Measurements from ENCODE around the gene CD300C.
"Not testable (repeated sequence)": the region's sequence is repeated elsewhere in the genome, so short reads cannot be mapped to it uniquely, and the experiment has no call there.

Gene CD300C

DNA sequence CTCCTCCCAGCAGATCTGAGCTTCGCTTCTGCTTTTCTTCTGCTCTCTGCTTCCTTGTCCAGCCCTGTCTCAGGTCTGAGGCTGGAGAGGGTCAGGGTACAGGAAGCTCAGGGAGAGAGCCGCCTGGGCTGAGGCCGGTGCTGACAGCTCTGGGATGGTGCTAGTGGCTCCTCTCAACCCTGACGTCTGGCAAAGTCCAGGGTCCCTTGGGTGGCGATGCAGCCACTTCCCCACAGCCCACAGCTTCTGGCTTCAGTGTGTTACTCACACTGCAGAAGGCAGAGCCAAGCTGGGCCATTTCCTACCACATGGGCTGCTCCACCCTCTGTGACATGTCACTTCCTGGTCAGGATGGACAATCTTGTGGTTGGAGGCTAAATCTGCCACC is at the start of gene CD300C:
TSS of gene CD300C (minus strand) at position 273 of the 388 bp plus-strand sequence. CDS start 333 bp downstream, outside the sequence.
- no peak for DNase-seq

DNA sequence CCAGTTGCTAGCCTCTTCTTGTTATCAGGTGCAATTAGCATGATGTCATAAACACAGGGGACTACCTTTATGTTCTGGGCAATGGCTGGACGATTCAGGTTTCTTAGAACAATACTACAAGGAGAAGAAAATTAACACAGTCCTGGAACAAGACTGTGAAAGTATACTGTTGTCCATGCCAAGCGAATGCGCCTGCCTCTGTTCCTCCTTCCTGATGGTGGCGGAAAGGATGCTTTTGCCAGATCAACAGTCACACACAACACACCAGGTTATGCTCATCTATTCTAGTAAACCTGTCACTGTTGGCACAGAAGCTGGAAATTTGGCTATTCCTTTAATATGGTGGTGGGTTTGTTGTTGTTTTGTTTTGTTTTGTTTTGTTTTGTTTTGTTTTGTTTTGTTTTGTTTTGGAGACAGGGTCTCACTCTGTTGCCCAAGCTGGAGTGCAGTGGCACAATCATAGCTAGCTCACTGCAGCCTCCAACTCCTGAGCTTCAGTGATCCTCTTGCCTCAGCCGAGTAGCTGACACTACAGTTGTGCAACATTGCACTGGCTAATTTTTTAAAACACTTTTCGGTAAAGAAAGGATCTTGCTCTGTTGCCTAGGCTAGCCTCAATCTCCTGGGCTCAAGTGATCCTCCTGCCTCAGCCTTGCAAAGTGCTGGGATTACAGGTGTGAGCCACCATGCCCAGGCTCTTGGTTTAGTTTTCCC is 49.3 kb upstream of the CD300C start:
- no peak for DNase-seq

DNA sequence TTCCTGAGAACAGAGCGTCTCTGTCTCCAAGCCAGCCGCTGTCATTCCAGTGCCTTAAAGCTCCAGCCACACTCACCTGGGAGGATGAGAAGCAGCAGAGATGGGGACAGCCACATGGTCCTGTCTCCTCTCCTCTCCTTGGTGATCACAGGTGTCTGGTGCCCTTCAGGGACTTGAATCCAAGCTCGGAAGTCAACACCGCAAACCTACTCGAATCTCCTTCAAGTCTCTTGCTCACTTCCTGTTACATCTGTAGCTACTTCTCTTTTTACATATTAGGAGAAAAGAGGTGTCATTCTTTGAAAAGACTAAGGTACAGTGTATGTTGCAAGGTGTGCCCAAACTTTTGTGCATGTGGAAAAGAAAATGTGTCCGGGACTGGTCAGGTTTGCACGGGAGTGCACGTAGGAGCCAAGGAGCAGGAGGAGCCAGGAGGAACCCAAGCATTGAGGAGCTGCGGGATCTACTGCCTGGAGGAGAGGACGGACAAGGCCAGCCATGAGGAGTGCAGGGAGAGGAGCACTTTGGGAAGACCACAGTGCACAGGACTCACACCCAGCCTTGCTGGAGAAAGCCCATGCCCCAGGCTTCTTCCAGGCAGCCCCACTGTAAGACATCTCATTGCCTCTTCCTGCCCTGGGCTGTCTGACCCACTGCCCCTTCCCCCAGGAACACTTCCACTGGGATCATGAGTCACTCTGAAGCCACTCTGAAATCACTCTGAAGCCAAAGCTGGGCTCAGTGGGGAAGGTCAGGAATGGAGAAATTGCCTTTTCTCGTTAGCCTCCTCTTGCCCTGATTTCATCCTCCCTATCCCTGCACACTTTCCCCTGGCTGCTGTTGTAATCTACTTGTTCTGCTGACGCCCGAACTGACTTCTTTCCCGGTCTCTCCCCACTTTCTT is 46.4 kb upstream of the CD300C start, which contains the start of gene CD300LD:
TSS of gene CD300LD (minus strand) at position 197 of the 904 bp plus-strand sequence. CDS start at position 116, 81 bp downstream.
- no peak for DNase-seq

DNA sequence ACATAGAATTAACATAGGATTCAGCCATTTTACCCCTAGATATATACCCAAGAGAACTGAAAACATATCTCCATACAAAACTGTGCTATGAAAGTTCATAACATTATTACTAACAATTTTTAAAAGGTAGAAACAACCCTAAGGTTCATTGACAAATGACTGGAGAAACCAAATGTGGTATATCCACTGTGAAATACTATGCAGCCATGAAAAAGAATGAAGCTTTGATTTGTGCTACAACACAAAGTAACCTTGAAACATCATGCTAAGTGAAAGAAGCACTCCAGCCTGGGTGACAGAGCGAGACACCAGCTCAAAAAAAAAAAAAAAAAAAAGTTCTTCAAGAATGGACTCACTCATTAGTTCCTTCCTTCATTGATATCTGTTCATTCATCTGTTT is 45.6 kb upstream of the CD300C start:
- no peak for DNase-seq

DNA sequence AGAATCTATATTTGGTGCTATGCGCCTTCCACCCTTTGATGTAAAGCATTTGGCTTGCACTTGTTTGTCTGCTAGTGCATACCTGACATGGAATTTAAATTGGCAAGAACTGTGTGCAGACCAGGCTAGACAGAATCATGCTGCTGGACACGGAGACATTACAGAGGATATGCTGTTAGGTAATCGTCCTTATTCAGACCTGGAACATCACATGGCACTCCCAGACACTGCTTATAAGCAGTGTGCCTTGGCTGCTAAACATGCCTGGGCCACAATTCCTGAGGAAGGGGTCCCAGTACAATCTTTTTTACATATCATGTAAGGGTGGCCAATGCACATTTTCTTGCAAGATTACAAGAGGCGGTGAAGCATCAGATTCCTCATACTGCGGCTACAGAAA is 39.8 kb upstream of the CD300C start:
- no peak for DNase-seq

DNA sequence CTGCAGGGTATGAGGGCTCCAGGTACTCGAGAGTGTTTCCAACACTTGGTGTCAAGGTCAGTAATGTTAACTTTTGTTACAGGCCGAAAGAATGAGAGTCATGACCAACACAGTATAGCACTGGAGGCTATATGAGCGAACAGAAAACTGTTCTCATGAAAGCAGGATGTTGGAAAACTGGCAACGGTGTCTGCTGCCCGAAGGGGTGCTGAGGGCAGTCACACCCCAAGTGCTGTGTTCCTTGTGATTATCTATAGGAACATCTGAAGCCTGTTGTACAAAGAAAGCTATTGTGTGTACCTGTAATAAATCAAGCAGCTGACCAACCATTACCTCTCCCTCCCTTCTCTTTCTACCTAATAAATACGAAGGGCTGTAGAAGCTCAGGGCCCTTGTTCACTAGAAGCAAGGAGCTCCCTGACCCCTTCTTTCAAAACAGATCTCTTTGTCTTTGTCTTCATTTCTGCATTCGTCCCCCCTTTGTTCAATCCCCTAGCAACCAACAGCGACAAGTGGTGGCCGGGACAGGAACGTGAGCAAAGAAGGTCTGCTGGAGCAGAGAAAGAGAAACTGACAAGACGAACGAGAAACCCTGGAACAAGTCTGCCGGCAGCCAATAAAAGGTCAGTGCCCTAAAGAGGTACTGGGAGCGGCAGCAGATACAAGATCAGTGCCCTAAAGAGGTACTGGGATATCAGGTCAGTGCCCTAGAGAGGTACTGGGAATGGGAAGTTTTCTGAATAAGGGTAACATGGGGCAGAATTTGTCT is 38.6 kb upstream of the CD300C start:
- no peak for DNase-seq

DNA sequence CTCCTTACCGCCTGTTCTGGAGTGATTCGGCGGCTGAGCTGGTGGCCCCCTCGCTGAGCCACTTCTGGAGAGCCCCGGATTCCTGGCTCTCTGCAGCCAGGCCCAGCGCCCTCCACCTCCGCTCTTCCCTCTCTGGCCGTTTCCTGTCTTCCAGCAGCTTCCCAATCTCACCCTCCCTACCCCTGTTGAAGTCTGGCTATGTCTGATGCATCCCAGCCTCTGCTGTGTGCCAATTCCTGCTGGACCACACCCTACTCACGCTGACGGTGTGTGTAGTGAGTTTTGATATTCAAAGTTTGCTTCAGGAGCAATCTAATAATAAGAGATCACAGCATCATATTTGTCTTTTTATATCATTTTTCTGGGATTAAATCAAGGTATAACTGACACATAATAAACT is 36.7 kb upstream of the CD300C start:
- DNase-seq, result no peak

DNA sequence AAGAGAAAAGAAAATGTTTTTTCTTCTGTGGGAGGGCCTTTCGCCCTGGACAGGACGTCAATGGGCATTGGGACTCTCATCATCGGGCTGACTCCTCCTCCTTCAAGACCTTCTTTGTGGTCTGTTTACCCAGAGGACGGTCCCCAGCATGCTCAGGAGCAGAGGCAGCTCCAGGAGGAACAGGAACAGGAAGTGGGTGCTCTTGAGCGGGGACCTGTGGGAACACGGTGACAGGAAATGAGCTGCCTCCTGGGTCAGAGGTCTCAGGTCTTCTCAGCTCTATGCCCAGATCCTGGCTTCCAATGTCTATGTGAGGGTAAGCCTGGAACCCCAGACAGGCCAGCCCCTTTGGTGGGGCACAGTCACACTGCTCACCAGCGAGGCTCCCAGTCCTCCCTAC is 34.0 kb upstream of the CD300C start:
- no peak for DNase-seq

DNA sequence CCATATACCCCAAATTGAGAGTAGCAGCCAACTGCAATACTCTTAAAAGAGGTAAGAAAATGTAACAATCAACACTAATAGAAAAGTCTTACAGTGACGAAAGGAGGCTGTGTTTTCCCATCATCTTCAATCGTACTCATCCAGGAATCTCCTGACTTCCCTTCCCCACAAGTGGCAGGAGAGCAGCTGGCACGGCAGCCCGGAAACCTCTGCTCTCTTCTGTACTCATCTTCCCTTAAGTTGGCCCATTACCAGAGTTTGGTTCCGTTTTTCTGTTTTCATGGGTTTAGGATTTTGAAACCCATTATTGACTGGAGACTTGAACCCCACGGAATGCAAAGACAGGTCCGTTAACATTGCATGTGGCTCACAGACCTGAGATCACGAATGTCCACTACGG is 33.1 kb upstream of the CD300C start:
- no peak for DNase-seq

DNA sequence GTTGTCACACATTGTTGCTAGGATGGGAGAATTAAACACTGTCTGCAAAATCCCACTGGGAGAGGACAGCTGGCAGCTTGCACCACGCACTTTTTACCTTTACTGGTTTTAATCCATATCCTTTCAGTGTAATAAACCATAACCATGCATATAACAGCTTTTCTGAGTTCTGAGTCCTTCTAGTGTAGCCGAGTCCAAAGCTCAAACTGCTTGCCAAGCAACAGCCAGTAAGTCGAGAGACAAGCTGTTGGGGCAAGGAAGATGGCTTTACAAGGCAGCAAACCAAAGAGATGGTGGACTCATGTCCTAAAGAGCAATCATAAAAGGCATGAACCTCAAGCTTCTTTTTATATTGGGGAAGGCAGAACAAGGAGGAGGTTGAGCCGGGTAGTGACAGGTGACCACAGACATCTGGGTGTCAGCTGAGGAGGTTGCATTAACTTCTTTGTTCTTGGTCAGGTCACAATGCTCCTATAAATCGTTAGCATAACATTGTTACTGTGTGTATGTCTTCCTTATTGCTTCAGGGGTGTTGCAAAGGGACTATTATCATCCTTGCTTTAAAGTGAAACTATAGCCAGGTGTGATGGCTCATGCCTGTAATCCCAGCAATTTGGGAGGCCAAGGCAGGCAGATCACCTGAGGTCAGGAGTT is 28.7 kb upstream of the CD300C start:
- no peak for DNase-seq

DNA sequence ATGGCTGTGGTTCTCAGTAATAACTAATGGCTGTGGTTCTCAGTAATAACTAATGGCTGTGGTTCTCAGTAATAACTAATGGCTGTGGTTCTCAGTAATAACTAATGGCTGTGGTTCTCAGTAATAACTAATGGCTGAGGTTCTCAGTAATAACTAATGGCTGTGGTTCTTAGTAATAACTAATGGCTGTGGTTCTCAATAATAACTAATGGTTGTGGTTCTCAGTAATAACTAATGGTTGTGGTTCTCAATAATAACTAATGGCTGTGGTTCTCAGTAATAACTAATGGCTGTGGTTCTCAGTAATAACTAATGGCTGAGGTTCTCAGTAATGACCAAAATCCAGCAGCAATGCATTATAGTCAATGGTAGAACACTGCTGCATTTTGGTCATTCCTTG is 27.7 kb upstream of the CD300C start:
- not testable (repeated sequence) for DNase-seq

DNA sequence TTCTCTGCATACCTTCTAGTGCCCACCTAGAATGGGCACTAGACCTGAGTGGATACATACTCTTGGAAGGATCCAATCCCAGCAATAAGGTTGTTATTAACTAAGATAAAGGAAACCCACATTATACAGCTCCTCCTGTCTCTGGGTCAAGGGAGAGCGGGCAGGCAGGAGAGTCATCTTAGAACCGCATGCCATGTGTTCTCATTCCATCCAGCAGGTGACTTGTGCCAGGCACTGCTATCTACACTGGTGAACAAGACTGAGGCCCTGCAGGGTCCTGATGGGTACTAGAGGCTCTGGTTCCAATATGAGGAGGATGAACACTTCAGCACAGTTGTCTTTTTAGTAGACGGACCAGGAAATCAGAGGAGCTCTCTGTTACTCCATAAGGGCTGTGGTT is 27.3 kb upstream of the CD300C start:
- DNase-seq, result no peak

DNA sequence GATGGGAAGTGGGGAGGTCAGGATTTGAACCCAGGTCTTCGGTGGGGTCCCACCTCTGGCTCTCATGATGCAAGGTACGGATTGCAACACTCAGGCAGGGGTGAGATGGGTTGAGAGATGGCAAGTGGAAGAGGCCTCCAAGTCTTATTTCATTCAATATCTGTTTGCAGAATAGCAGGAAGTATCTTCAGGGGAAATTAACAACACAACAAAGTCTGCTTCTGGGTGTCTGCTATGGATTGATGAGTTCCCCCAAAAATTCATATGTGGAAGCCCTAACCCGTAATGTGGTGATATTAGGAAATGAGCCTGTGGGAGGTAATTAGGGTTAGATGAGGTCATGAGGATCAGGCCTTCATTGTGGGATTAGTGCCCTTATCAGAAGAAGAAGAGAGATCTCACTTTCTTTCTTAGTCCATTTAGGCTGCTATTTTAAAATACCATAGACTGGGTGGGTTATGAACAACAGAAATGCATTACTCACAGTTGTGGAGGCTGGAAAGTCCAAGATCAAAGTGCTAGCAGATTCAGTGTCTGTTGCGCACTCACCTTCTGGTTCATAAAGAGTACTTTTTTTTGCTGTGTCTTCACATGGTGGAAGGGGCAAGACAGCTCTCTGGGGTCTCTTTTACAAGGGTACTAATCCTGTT is 25.8 kb upstream of the CD300C start:
- no peak for DNase-seq

DNA sequence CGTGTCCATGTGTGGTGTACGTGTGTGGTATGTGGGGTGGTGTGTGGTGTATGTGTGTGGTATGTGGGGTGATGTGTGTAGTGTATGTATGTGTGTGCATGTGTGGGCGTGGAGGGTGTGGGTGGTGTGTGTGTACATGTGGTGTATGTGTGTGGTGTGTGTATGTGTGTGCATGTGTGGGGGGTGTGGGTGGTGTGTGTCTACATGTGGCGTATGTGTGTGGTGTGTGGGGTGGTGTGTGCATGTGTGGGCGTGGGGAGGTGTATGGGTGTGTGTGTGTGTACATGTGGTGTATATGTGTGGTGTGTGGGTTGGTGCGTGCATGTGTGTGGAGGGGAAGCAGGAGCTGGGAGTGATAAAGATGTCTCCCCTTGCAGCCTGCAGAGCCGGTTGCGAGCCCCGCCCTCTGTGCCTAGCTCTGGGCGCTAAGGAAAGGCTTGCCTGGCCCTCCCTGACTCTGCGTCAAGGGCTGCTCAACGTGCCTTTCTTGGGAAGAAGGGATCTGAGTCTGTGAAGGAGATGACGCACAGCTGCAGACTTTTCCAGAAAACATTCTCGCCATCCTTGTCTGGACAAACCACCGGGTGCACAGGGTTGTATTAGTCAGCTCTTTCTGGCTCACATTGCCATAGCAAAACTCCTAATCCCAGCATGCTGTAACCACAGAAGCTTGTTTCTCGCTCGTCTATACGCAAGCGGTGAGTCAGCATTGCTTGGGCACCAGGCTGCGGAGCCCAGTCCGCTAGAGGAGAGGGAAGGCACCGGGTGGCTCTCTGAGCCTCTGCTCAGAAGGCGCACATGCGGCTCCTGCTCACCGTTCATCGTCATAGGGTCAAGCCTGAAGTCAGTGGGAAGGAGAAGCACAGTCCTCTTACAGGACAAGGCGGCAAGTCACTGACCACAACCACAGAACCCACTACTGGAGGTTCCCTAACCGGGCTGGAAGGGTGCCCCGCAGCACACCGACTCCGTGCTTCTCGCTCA is 23.4 kb upstream of the CD300C start:
- no peak for DNase-seq

DNA sequence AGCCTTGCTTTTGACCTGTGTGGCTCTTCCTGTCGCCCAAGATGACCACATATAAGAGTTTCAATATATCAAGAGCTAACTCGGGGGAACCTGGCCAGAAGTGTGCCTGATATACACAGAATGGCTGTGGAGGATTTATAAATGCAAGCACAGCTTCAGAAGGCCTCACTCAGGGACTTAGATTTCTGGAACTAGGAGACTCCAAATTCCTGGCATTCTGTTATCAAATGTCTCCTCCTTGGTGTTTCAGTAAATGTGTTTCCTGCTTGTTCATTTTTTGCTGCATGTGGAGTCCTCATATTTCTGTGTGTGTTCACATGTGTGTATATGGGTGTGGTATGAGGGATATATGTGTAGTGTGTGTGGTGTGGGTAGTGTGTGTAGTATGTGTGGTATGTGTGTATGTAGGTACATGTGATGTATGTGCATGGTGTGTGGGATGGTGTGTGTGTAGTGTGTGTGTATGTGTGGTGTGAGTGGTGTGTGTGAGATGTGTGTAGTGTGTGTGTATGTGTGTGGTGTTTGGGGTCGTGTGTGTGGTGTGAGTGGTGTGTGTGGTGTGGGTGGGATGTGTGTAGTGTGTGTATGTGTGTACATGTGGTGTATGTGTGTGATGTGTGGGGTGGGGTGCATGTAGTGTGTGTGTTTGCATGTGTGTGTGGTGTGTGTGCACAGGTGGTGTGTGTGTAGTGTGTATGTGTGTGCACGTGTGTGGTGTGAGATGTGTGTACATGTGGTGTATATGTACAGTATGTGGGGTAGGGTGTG is 22.4 kb upstream of the CD300C start:
- no peak for DNase-seq

DNA sequence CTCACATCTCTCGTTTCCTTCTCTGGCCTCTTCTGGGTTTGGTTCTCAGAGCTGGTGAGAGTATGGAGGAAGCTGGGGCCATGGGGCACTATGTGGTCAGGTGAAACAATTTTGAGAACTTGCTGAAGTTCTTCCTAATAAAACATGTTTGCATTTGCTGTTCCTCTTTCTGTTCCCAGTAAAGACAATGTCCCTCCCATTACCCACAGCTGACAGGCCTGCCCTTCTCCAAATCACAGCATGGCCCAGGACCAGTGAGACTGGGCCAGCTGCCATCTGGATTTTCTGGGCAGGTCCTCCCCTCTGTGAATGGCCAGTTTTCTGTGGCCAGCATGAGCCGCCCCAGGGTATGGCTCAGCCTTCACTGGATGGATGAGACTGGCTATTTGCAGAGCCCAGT is 21.5 kb upstream of the CD300C start, which contains the start of gene CD300H:
TSS of gene CD300H (minus strand) at position 113 of the 400 bp plus-strand sequence.
- no peak for DNase-seq

DNA sequence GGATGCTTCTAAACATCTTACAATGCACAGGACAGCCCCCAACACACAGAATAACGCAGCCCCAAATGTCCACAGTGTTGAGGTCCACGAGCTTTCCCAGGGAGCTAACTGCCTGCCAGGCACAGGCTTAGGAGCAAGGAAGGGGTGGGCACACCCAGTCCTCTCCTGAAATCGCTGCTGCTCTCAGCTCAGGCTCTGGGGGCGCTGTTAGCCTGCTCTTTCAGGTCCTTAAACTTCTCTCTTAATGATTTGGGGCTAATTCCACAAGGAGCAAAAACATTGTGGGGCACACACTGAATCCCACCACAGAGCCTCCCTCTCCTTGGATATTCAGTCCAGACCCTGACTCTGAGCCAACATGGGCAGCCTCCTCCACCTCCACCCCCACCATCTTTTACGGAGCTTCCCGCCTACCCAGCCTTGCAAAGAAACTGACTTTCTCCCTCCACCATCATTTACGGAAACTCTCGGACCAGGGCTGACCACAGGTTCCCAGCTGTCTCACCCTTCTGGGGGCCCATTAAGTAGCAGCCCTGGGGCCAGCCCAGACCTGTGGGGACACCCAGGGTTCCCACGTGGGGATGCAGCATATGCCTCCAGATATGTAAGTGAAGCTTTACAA is 20.3 kb upstream of the CD300C start:
- DNase-seq, result peak; percentile 21

DNA sequence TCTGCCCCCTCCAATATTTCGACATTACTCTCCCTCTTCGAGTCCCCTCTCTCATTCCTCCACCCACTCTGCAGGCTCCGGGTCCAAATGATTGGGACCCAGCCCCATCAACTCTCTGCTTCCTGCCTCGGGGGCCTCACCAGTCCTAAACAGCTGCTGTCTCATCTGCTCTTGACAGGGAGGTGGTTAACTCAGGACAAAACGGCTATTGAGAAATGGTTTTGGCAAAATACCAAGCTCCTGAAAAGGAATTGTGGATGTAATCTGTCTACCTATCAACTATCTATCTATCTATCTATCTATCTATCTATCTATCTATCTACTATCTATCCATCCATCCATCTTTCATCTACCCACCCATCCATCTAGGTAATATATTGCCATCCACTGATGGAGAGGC is 19.2 kb upstream of the CD300C start:
- DNase-seq, result no peak

DNA sequence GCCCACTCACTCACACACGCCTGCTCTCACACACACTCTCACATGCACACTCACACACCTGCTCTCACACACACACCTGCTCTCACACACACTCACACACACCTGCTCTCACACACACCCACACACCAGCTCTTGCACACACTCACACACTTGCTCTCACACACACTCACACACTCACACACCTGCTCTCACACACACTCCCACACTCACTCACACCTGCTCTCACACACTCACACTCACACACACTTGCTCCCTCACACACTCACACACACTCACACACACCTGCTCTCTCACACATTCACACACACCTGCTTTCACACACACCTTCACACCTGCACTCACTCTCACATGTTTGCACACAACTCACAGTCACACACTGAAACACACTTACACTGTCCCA is 17.4 kb upstream of the CD300C start:
- DNase-seq, result no peak

DNA sequence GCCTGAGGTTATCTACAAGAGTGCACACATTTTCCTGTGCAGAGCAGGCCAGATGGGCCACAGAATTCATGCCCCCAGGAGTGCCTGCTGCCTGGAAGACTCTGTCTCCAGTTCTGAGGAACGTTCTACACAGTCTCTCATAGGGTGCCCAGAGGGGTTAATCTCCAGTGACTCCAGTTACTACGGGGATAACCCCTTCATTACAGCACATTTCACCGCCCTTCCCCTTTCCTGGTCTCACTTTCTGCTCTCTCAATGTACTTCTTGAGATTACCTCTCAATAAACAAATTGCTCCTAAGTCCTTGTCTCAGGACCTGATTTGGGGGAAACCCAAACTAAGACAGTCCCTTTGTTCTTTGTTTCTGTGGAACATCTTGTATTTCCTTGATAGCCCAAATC is 15.7 kb upstream of the CD300C start:
- DNase-seq, result no peak
